K562 (cell line): ENCODE results near the gene LAMB3. TPM values are rescaled to one million over a fixed set of nuclear protein-coding genes. Genes with fewer than 3 reads are reported as not detected.

Experiments
- ATF2 ChIP-seq: sonication (generic); formaldehyde crosslinking; IDR thresholded peaks from 2 replicates; pipeline ENCODE4 v1.8.1; 2022; ENCODE audit warnings: missing genetic modification reagents
- EGR1 ChIP-seq: fragments of 450-650 bp; conservative IDR thresholded peaks from 2 replicates; pipeline ENCODE4 v1.6.1; 2017; ENCODE audit warnings: mild to moderate bottlenecking
- ELK1 ChIP-seq: sonication (generic); formaldehyde crosslinking; IDR thresholded peaks from 2 replicates; pipeline ENCODE4 v1.8.1; 2022; ENCODE audit warnings: missing genetic modification reagents
- ESRRA ChIP-seq: fragments of 450-650 bp; IDR thresholded peaks from 2 replicates; pipeline ENCODE4 v1.6.1; 2014; ENCODE audit warnings: low read depth, mild to moderate bottlenecking, moderate library complexity, borderline replicate concordance
- KLF1 ChIP-seq: fragments of 450-650 bp; IDR thresholded peaks from 2 replicates; pipeline ENCODE4 v1.6.1; 2016; ENCODE audit warnings: missing genetic modification characterization, missing compliant biosample characterization
- MAZ ChIP-seq, 2 experiments: fragments of 450-650 bp in 1 of 2; sonication (generic) in 1 of 2; formaldehyde crosslinking; IDR thresholded peaks in 1 of 2; conservative IDR thresholded peaks in 1 of 2; 2 replicates each; pipeline versions ENCODE4 v1.4.0 to v1.5.0; 2020; ENCODE audit warnings: mild to moderate bottlenecking in 1 of 2, missing genetic modification reagents in 1 of 2
- MECOM ChIP-seq: fragments of 250-450 bp; sonication (Bioruptor Pico); IDR thresholded peaks from 2 replicates; pipeline ENCODE4 v1.8.0; 2022; ENCODE audit warnings: inconsistent platforms
- MTA1 ChIP-seq: fragments of 450-650 bp; IDR thresholded peaks from 2 replicates; pipeline ENCODE4 v1.6.1; 2017; ENCODE audit warnings: borderline replicate concordance
- MYC ChIP-seq, 2 experiments: fragments of 250-450 bp in 1 of 2; sonication (Bioruptor Pico) in 1 of 2; IDR thresholded peaks; 2 replicates each; pipeline versions ENCODE4 v1.5.1 to v1.6.1; 2012 to 2021; ENCODE audit warnings: low read depth in 2 of 2, borderline replicate concordance in 1 of 2, improper control_type of control experiment in 1 of 2, low read length in 1 of 2, mild to moderate bottlenecking in 1 of 2, moderate library complexity in 1 of 2
- SAP30 ChIP-seq: fragments of 200-600 bp; sonication (generic); IDR thresholded peaks from 2 replicates; pipeline ENCODE4 v1.6.1; 2012; ENCODE audit warnings: borderline replicate concordance, low read depth, mild to moderate bottlenecking, moderate library complexity, low read length, control low read depth, inconsistent platforms; ENCODE audit not compliant: insufficient read depth, poor library complexity, severe bottlenecking
- SMAD3 ChIP-seq: fragments of 450-650 bp; formaldehyde crosslinking; conservative IDR thresholded peaks from 2 replicates; pipeline ENCODE4 v1.4.0; 2020; ENCODE audit warnings: mild to moderate bottlenecking
- SMAD4 ChIP-seq: fragments of 250-450 bp; sonication (Bioruptor Pico); conservative IDR thresholded peaks from 2 replicates; pipeline ENCODE4 v1.8.0; 2021; ENCODE audit warnings: inconsistent platforms, mild to moderate bottlenecking, moderate library complexity
- SPI1 ChIP-seq: IDR thresholded peaks from 2 replicates; pipeline ENCODE4 v1.6.1; 2011; ENCODE audit warnings: low read depth, low read length, control low read depth, borderline replicate concordance
- U2AF2 ChIP-seq: fragments of 200-400 bp; formaldehyde crosslinking; optimal IDR thresholded peaks from 2 replicates; pipeline ENCODE3; 2017; ENCODE audit warnings: low read depth, mild to moderate bottlenecking, low read length
- ZNF3 ChIP-seq: fragments of 250-450 bp; sonication (Bioruptor Pico); IDR thresholded peaks from 2 replicates; pipeline ENCODE4 v1.5.0; 2021; ENCODE audit warnings: mild to moderate bottlenecking, moderate library complexity
- ZNF780A ChIP-seq: fragments of 250-450 bp; sonication (Bioruptor Pico); IDR thresholded peaks from 2 replicates; pipeline ENCODE4 v1.5.0; 2021; ENCODE audit warnings: mild to moderate bottlenecking
- polyA plus RNA-seq, 8 experiments: library from polyadenylated mRNA; depleted of rRNA in 4 of 8; stranded (reverse) in 5 of 8; unstranded in 3 of 8; fragments of >200 nt; fragmentation: Nextera tagmentation in 2 of 8; fragmentation: Illumina TruSeq in 1 of 8; extraction: Ambion mirVana in 2 of 8; extraction: Trizol in 1 of 8; gene quantifications; 2 replicates each; pipeline versions ENCODE4 v1.2.1 to v1.2.3, GENCODE V29; 2011 to 2014; ENCODE audit warnings: inconsistent platforms in 1 of 8, missing spikeins in 1 of 8
- total RNA-seq, 7 experiments: library from RNA; depleted of rRNA in 6 of 7; stranded (reverse); fragments of >200 nt in 6 of 7; fragmentation: Illumina TruSeq in 2 of 7; extraction: Trizol in 2 of 7; gene quantifications; 2 replicates each; pipeline versions ENCODE4 v1.2.1 to v1.2.3, GENCODE V29; 2011 to 2021; ENCODE audit warnings: low replicate concordance in 1 of 7
- TF ChIP-seq, protein P1 (sequence below): sonication (generic); formaldehyde crosslinking; IDR thresholded peaks from 2 replicates; pipeline ENCODE4 v1.8.0; 2023; ENCODE audit warnings: mild to moderate bottlenecking, missing genetic modification reagents
- TF ChIP-seq, protein P2 (sequence below), 2 experiments: fragments of 450-650 bp in 1 of 2; sonication (generic) in 1 of 2; formaldehyde crosslinking in 1 of 2; IDR thresholded peaks in 1 of 2; conservative IDR thresholded peaks in 1 of 2; 2 replicates each; pipeline versions ENCODE4 v1.6.1 to v1.8.1; 2016 to 2023; ENCODE audit warnings: mild to moderate bottlenecking in 2 of 2, moderate library complexity in 2 of 2, inconsistent platforms in 1 of 2, missing genetic modification reagents in 1 of 2
- TF ChIP-seq, protein P3 (sequence below): fragments of 250-450 bp; sonication (Bioruptor Pico); IDR thresholded peaks from 2 replicates; pipeline ENCODE4 v1.8.0; 2021; ENCODE audit warnings: mild to moderate bottlenecking, moderate library complexity

The LAMB3 gene
- total and polyA plus RNA-seq, 9 of the 15 experiments (the other 6 are each of a cell fraction or from before 2014, with no cell fraction given): 0.08 to 1.3 (median 0.91) TPM

DNA sequence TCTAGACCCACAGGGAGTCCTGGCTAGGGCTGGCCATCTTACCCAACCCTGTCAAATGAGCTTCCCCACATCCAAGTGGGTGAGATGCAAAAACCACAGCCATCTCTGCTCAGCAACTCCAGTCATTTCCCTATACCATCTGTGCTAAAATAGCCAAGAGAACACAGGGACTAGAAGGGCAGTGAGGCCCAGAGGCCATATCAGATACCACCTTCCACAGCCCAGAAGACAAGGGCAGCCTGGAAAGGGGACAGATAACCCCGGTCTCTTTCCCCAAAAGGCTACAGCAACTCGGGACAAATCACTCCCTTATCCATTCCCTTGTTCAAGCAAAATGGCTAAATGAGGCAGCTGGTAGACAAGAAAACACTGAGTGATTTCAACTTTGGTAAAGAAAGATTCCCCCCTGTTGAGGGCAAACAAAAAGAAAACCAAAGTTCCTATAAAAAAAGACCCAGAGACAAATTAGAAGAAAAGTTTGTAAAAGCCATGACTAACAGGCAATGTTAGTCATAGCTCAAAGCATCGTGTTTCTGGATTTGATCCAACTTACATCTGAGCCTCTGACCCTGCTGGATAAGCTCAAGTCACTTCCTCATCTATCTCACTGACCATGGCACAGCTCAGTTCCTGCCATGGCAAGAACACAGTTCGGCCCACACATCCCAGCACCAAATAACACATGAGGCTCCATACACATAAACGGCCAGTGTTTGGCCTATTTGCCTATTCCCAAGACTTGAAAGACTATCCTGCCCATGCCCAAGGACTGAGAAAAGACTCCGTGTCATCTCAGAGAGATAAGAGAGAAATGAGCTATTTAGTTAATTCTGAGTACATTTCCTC is 3.1 kb downstream of the LAMB3 start (continued):
- TF ChIP-seq MAZ (CRISPR knock-in tag; conservative IDR thresholded peaks at IDR 0.05 in 1 of 2, IDR thresholded peaks at IDR 0.05 in 1 of 2) (no peak), SPI1 (peak; percentile 98), ATF2 (CRISPR knock-in tag) (no peak), SMAD3 (CRISPR knock-in tag) (no peak), ESRRA (no peak), ZNF3 (CRISPR knock-in tag) (no peak), MYC (IDR thresholded peaks at IDR 0.05; ENCODE audit: low read depth, low read length) (no peak), MYC (CRISPR knock-in tag; IDR thresholded peaks at IDR 0.05; ENCODE audit: borderline replicate concordance, low read depth) (no peak), MECOM (CRISPR knock-in tag) (no peak), MTA1 (0 out of 2 replicates have a peak, but pooled peaks have one; percentile 23), SAP30 (no peak), SMAD4 (CRISPR knock-in tag) (no peak; the same call in 1 of the 2 replicates), KLF1 (tag) (no peak), EGR1 (no peak), ELK1 (CRISPR knock-in tag) (no peak), U2AF2 (no peak), ZNF780A (no peak)
- TF ChIP-seq, protein P1, sequence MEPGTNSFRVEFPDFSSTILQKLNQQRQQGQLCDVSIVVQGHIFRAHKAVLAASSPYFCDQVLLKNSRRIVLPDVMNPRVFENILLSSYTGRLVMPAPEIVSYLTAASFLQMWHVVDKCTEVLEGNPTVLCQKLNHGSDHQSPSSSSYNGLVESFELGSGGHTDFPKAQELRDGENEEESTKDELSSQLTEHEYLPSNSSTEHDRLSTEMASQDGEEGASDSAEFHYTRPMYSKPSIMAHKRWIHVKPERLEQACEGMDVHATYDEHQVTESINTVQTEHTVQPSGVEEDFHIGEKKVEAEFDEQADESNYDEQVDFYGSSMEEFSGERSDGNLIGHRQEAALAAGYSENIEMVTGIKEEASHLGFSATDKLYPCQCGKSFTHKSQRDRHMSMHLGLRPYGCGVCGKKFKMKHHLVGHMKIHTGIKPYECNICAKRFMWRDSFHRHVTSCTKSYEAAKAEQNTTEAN: no peak
- TF ChIP-seq, protein P2, sequence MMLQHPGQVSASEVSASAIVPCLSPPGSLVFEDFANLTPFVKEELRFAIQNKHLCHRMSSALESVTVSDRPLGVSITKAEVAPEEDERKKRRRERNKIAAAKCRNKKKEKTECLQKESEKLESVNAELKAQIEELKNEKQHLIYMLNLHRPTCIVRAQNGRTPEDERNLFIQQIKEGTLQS (IDR thresholded peaks at IDR 0.05): peak; percentile 83
- TF ChIP-seq, protein P2 (CRISPR knock-in tag; conservative IDR thresholded peaks at IDR 0.05): no peak
- TF ChIP-seq, protein P3, sequence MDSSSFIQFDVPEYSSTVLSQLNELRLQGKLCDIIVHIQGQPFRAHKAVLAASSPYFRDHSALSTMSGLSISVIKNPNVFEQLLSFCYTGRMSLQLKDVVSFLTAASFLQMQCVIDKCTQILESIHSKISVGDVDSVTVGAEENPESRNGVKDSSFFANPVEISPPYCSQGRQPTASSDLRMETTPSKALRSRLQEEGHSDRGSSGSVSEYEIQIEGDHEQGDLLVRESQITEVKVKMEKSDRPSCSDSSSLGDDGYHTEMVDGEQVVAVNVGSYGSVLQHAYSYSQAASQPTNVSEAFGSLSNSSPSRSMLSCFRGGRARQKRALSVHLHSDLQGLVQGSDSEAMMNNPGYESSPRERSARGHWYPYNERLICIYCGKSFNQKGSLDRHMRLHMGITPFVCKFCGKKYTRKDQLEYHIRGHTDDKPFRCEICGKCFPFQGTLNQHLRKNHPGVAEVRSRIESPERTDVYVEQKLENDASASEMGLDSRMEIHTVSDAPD (CRISPR knock-in tag): no peak
